Sigmoid colon (tissue), 7 donors: ENCODE results near the gene CHST1. TPM values are rescaled to one million over a fixed set of nuclear protein-coding genes. Genes with fewer than 3 reads are reported as not detected.
A peak's percentile ranks its signal among the peaks of the same experiment; 100 is the strongest.

Experiments used
- DNase-seq: peaks from one replicate; pipeline ENCODE4 v3.0.0-alpha.2; 2019
- H3K27ac ChIP-seq, 4 donors: fragments of 200-600 bp; sonication (generic); one replicate each; pipeline ENCODE4 v1.5.1; 2016 to 2019; ENCODE audit warnings: mild to moderate bottlenecking in 1 of 4
- H3K27me3 ChIP-seq, 3 donors: fragments of 200-600 bp; sonication (generic); one replicate each; pipeline ENCODE4 v1.5.1; 2019; ENCODE audit warnings: mild to moderate bottlenecking in 1 of 3
- H3K36me3 ChIP-seq, 4 donors: fragments of 200-600 bp; sonication (generic); one replicate each; pipeline ENCODE4 v1.5.1; 2016 to 2019
- H3K4me1 ChIP-seq, 4 donors: fragments of 200-600 bp; sonication (generic); one replicate each; pipeline ENCODE4 v1.5.1; 2017 to 2019
- H3K4me3 ChIP-seq, 4 donors: fragments of 200-600 bp; sonication (generic); one replicate each; pipeline ENCODE4 v1.5.1; 2017 to 2019; ENCODE audit warnings: mild to moderate bottlenecking in 2 of 4, moderate library complexity in 1 of 4
- H3K9me3 ChIP-seq, 4 donors: fragments of 200-600 bp in 3 of 4; sonication (generic) in 3 of 4; one replicate each; pipeline versions ENCODE4 v1.5.1 to v1.6.1; 2013 to 2019
- CTCF ChIP-seq, 4 experiments: fragments of 450-650 bp in 3 of 4; fragments of 200-600 bp in 1 of 4; IDR thresholded peaks; one replicate each; pipeline ENCODE4 v1.5.1; 2016 to 2019; ENCODE audit warnings: antibody characterized with exemption in 4 of 4, mild to moderate bottlenecking in 3 of 4, moderate library complexity in 2 of 4
- EP300 ChIP-seq, 4 donors: sonication (generic); formaldehyde crosslinking; IDR thresholded peaks; one replicate each; pipeline ENCODE4 v1.6.1; 2017; ENCODE audit warnings: antibody characterized with exemption in 4 of 4
- POLR2A ChIP-seq, 2 donors: fragments of 450-650 bp; IDR thresholded peaks; one replicate each; pipeline ENCODE4 v1.6.1; 2016; ENCODE audit warnings: antibody characterized with exemption in 2 of 2, mild to moderate bottlenecking in 2 of 2, moderate library complexity in 2 of 2
- POLR2AphosphoS5 ChIP-seq, 4 donors: sonication (generic); formaldehyde crosslinking; IDR thresholded peaks; one replicate each; pipeline ENCODE4 v1.6.1; 2017; ENCODE audit warnings: antibody characterized with exemption in 4 of 4
- WGBS, 2 donors: extraction: QIAGEN DNeasy Blood & Tissue Kit; methylation state at CpG; one replicate each; pipeline ENCODE4 v1.1.7; 2013; 5-methylcytosine and 5-hydroxymethylcytosine counted together
- intact Hi-C: fragments of 100-400 bp; cut with DNase I; formaldehyde crosslinking; loops from one replicate; pipeline ENCODE4 v1.15.1; 2023
- polyA plus RNA-seq, 3 donors: library from polyadenylated mRNA; stranded (reverse); fragments of 200-250 nt; gene quantifications; one replicate each; pipeline ENCODE4 v1.2.3, GENCODE V29; 2013
- total RNA-seq, 4 donors: library from RNA; depleted of rRNA; stranded (reverse); fragments of >200 nt; gene quantifications; one replicate each; pipeline ENCODE4 v1.1.0, GENCODE V29; 2016
- donor health status: healthy with polysubstance abuse.
- donor health status: Bipolar disorder and iron deficiency.
- donor health status: healthy.

Gene CHST1
- total and polyA plus RNA-seq, 7 donors: 0.23 to 1.5 (median 1.2) TPM

GRCh38 chr11:45684440-45684839 is 19.0 kb upstream of the CHST1 start:
- 57 to 62% methylated on average over 6 of the region's 6 CpGs for WGBS, 2 donors
- H3K27me3 ChIP-seq: no peaks in the 10 kb centered on the region
- peak; percentile 14 for DNase-seq
- no peaks in the 10 kb centered on the region for H3K36me3 ChIP-seq
- H3K4me1 ChIP-seq: peaks cover 0 to 14% (median 5%) of the 10 kb centered on the region in 4 donors
- H3K27ac ChIP-seq: no peak overlapping the region
- TF ChIP-seq POLR2AphosphoS5 (IDR thresholded peaks at IDR 0.05): no peak
- TF ChIP-seq CTCF (IDR thresholded peaks at IDR 0.05): no peak
- TF ChIP-seq EP300 (IDR thresholded peaks at IDR 0.05): no peak
- no peak for TF ChIP-seq POLR2A (IDR thresholded peaks at IDR 0.05)
- H3K9me3 ChIP-seq: no peaks in the 10 kb centered on the region
- H3K4me3 ChIP-seq: no peak overlapping the region
- intact Hi-C loops: no loop called here

GRCh38 chr11:45683271-45684058 is 18.0 kb upstream of the CHST1 start:
- H3K9me3 ChIP-seq: no peaks in the 10 kb centered on the region
- no peaks in the 10 kb centered on the region for H3K27me3 ChIP-seq
- no peak overlapping the region for H3K27ac ChIP-seq
- 68 to 75% methylated on average over 8 of the region's 8 CpGs for WGBS, 2 donors
- no peak for TF ChIP-seq POLR2A (IDR thresholded peaks at IDR 0.05)
- TF ChIP-seq EP300 (IDR thresholded peaks at IDR 0.05): no peak
- TF ChIP-seq POLR2AphosphoS5 (IDR thresholded peaks at IDR 0.05): no peak
- no peak for TF ChIP-seq CTCF (IDR thresholded peaks at IDR 0.05)
- no peaks in the 10 kb centered on the region for H3K36me3 ChIP-seq
- DNase-seq: peak; percentile 44
- intact Hi-C loops: no loop called here
- H3K4me3 ChIP-seq: no peak overlapping the region
- peaks cover 0 to 9% (median 4%) of the 10 kb centered on the region in 4 donors for H3K4me1 ChIP-seq

GRCh38 chr11:45679806-45680205 is 14.4 kb upstream of the CHST1 start:
- WGBS, 2 donors: 64 to 86% methylated on average over 7 of the region's 7 CpGs
- H3K36me3 ChIP-seq: no peaks in the 10 kb centered on the region
- intact Hi-C loops: no loop called here
- H3K4me1 ChIP-seq: no peaks in the 10 kb centered on the region
- DNase-seq: no peak
- no peak for TF ChIP-seq CTCF (IDR thresholded peaks at IDR 0.05)
- no peak for TF ChIP-seq POLR2AphosphoS5 (IDR thresholded peaks at IDR 0.05)
- no peak for TF ChIP-seq POLR2A (IDR thresholded peaks at IDR 0.05)
- TF ChIP-seq EP300 (IDR thresholded peaks at IDR 0.05): no peak
- no peaks in the 10 kb centered on the region for H3K27me3 ChIP-seq
- H3K9me3 ChIP-seq: no peaks in the 10 kb centered on the region
- H3K27ac ChIP-seq: no peak overlapping the region
- H3K4me3 ChIP-seq: no peak overlapping the region

GRCh38 chr11:45678976-45679375 is 13.6 kb upstream of the CHST1 start:
- Histone ChIP-seq H3K36me3 (no peaks in the 10 kb centered on the region), H3K4me3 (no peak overlapping the region), H3K4me1 (no peaks in the 10 kb centered on the region), H3K27me3 (no peaks in the 10 kb centered on the region), H3K9me3 (no peaks in the 10 kb centered on the region), H3K27ac (no peak overlapping the region)
- intact Hi-C loops: no loop called here
- DNase-seq: peak; percentile 19
- WGBS, 2 donors: 61 to 74% methylated on average over 7 of the region's 7 CpGs
- no peak for TF ChIP-seq POLR2A (IDR thresholded peaks at IDR 0.05)
- no peak for TF ChIP-seq EP300 (IDR thresholded peaks at IDR 0.05)
- no peak for TF ChIP-seq CTCF (IDR thresholded peaks at IDR 0.05)
- TF ChIP-seq POLR2AphosphoS5 (IDR thresholded peaks at IDR 0.05): no peak
